ENCODE data around the gene ABCA4.

Gene ABCA4

DNA sequence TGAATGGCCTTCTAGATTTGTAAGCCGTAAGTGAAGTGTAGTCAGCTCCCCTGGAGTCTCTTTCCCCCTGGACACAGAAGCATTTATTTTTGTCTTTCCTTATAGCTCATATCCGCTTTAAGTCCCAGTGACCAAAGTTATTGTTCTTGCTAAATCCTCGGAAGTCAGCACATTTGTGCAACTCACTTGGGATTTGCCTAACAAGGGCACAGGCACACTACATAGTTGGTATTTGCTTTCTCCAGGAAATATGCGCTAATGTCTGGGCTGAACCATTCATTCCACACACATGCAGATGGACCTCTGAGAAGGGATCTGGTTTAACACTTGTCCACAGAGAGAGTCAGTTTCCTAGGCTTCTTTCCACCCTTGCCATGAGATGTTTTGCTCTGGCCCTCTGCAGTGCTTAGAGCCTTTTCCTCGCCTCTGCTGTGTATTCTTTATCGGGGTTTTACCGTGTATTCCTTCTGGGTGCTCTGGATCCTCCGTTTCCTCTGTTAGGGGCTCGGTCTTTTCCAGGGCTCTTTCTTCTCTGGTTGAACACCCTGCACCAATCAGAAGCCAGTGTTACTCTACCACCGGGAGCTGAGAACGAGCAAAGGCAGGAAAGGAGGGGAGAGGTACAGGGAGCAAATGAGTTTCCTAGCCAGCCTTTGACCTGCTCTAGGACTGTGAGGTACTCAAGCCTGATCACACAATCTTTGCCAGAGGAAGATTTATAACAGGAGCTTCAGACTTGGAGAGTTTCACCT lies 72.4 kb downstream of the ABCA4 start:
- DNase-seq = no peak

DNA sequence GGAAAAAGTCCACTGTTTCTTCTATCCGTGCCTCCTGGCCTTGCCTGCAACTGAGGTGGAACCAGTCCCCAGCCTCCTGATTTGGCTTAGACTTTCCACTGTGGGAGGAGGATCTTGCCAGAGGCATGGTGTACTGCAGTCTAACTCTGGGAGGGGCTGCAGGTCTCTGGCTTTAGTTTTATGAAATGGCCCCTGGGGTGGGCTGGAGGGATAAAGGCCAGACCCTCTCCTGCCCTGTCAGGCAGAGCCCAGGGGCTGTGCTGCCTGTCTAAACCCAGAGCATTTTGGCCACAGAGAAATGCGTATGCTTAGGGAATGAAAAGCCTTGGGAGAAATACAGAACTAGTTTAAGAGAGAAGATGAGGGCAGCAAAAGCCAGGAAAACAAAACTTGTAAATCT lies 73.0 kb downstream of the ABCA4 start:
- no peak for DNase-seq

- peak; percentile 43 to 50 for DNase-seq
These were observed 75.4 kb downstream of the ABCA4 start for GRCh38 chr1:94045465-94046056.

GRCh38 chr1:94044891-94045290 lies 76.1 kb downstream of the ABCA4 start:
- no peak for DNase-seq

DNA sequence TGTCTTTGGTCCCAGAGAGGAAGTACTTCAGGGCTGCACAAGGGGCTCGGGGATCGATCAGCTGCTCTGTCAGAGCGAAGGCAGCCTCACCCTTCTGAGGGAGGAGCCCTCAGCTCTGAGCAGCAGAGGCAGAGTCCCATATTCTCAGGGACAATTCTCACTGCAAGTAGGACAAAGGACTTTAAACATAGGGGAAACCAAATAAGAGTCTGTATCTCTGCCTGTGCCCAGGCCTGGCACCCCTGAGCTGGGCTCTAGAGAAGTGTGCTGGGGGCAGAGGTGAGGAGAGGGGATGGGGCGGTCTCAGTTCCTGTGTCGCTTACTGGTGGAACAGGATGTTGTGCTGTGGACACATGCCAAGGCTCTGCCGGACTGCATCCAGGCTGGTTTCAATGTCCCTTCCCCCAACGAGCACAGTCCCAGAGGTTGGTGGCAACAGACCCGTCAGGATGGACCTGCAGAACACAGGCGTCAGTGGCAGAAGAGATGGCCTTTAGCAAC lies 76.6 kb downstream of the ABCA4 start:
- DNase-seq = peak; percentile 15 to 24

GRCh38 chr1:94043738-94044289 lies 77.1 kb downstream of the ABCA4 start:
- DNase-seq = no peak

DNA sequence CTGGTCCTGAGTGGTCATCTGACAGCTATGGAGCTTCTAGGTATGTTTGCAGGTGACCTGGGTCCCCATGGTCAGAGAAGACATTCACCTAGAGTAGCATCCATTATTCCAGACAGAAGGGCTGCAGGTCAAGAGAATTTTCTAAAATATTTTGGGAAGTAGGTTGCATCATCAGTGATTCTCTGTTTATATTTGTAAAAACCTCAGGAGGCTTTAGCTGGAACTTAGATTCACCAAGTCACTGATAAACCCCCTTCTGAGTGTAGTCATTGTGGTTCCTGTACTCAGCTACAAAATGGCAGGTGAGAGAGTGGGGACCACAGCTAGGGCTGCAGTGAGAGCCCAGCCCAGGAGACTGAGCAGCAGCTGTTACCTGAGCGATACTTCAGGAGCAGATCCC lies 78.6 kb downstream of the ABCA4 start:
- no peak for DNase-seq

- no peak for DNase-seq
These were observed 80.9 kb downstream of the ABCA4 start for GRCh38 chr1:94039871-94040569.

GRCh38 chr1:94039514-94039870 lies 81.5 kb downstream of the ABCA4 start:
- peak; percentile 57 to 72 for DNase-seq

- no peak for DNase-seq
These were observed 82.4 kb downstream of the ABCA4 start for GRCh38 chr1:94038511-94038910.

DNA sequence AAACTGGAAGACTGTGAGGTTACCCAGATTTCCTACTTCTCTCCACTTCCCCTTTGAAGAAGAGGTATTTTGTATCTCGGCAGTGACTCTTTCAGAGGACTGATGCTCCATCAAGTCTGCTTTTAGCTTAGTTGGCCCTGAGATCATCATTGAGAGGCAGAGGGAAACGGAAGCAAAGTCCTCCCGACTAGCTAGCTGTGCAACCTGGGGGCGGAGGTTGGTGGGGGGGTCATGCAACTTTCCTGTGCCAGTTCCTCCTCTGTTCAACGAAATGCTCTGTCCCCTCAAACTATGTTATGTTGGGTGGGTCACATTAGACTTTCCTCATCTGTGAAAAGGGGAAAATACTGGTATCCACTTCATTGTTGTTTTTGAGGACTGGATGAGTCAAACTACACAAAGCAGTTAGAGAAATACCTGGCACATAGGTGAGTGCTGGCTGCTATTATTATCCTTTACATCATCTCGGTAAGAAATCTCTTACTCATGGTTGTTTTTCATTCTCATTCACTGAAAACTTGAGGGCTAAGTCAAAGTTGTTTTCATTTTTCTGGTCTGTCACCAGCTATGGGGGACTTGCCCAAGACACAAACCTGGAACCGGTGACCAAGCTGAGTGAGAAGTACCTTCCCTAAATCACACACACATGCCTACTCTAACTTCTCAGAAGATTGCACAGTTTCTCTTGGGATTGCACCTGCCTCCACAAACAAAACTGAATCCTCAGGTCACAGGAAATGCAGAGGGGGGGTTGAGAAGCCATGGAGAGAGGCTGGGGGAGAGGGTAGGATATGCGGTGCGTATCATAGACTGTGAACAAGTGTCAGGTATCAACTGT lies 83.3 kb downstream of the ABCA4 start:
- peak; percentile 7 to 41 for DNase-seq

GRCh38 chr1:94036730-94037129 lies 84.2 kb downstream of the ABCA4 start:
- no peak for DNase-seq

GRCh38 chr1:94033849-94034248 lies 87.1 kb downstream of the ABCA4 start:
- no peak for DNase-seq

- DNase-seq = no peak
These were observed 88.3 kb downstream of the ABCA4 start for GRCh38 chr1:94032637-94033036.

- no peak for DNase-seq
These were observed 89.4 kb downstream of the ABCA4 start for GRCh38 chr1:94031591-94031990.

DNA sequence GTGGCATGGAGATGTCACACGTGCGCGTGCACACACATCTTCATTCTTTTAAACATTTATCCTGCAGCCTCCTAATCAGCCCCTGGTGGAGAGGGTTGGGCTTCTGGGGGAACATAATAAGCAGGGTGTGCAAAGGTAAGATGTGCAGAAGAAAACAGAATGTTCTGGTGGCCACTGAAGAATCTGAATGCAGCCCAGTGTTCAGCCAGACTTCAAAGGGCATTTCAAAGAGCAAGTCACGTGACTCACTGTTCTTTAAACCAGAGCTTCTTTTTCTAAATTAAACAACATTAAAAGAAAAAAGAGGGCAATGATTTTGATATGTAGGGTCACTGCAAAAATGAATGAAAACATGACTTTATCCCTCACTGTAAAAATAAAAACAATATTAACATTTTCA lies 89.8 kb downstream of the ABCA4 start:
- DNase-seq = no peak

DNA sequence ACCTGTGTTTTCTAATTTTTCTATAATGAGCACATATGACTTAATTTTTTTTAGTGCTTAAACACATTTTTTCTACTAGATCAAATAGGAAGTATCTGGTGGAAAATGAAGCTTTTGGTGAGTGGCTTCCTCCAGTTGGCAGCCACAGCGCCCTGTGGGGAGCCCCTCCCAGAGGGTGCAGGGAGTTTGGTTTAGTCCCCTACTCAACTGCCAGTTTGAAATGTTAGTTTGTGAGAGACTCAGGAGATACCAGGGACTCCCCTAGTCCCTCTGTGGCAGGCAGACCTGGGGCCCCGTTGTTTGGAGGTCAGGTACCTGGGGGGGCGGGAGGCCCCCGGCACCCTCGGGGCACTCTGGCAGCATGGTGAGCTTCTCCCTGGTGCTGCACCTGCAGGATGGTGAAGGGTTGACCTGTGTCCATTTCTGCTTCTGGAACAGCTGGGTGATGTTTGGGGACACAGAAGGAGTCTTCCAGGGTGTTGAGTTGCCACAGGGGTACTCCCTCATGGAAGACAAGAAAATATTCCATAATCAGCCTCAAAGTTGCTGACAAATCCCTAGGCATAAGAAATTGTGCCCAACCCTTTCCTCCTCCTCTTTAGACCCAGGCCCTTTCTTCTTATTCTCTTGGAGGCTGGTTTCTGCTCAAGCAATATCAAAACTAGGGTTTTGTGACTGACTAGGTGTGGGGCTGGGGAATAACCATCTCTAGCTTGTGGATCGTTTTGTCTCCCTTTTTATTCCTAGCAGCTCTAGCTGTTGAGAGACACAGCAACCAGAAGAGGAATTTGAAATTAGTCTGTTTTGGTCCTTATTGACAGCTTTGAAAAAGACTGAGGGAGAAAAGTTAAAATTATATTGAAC lies 91.6 kb downstream of the ABCA4 start:
- no peak for DNase-seq

DNA sequence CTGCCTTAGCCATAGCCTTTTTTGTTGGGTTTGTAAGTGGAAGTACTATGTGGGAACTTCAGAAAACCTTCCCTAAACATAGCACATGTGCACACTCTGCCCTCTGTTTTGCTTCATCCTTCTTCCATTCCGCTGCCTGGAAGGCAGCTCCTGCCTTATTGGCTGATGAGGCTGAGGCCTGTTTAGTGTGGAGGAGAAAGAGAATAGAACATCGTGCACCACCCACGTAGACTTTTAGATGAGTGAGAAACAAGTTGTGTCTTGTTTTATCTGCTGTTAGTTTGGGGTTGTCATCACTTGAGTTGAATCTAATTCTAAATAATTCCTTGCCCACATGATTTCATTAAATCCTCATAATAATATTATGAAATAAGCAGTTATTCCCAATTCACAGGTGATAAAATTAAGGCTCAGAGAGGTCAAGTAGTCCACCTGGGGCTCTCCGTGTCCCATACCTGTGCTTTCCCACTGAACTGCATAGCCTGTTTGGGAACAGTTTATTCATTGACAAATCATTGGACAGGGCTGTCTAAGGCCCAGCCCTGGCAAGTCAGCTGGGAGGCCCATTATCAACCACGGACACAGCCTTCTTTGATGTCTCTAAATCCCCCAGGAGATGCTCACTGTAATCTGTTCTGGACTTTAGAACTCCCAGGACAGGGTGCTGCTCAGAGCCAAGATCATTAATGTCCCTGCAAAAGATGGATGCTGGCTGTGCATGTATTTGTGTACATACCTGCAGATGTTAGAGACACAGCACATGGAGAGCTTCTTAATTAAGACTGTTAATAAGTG lies 93.0 kb downstream of the ABCA4 start:
- no peak for DNase-seq

- no peak for DNase-seq
These were observed 94.1 kb downstream of the ABCA4 start for GRCh38 chr1:94026619-94027380.
